NCI-H1105 (cell line): ENCODE data around the gene TMEM185B.
"Not testable (repeated sequence)": the region's sequence is repeated elsewhere in the genome, so short reads cannot be mapped to it uniquely, and the experiment has no call there.

Experiments
- DNase-seq: peaks from one replicate; lab custom pipeline; 2025; lab: John Stamatoyannopoulos, UW

TMEM185B gene

DNA sequence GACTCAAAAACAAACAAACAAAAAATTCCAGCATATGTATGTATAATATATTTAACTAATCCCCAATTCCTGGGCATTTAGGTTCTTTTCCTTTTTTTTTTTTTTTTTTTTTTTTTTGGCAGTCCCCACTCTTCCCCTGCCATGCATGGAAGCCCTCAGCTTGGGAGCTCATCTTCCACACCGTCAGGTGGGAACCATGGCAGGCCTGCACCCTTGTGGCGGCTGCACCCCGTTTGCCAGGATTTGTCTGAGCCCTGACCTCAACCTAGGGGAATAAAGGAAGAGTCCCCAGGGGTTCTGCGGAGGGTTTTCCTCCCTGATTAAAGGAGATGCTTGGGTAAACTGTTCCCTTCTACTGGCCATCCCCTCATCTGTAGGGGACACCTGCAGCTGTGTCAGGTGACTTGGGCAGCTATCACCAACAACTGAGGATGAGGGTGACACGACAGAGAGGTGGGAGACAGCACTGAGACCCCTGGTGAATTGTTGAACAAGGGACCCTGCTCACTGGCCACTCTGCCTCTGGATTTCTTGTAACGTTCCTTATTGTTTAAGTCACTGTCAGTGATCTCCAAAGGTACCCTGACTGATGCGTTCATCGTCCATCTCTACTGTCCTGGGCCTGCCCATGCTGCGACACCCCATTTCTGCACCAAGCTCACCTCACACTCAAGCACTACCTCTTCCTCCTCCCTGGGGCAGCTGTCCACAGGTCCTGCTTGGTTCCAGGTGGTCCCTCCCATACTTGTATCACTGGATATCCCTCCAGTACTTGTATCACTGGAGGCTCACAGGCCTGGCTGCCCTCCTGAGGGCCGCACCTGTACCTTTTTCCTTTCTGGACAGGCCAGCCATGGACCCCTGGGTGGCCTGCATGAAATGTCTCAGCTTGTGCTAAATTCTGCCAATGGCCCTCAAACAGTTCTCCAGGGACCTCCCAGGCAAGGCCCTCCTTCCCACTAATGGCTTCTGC is 14.5 kb downstream of the TMEM185B start:
- no peak for DNase-seq

DNA sequence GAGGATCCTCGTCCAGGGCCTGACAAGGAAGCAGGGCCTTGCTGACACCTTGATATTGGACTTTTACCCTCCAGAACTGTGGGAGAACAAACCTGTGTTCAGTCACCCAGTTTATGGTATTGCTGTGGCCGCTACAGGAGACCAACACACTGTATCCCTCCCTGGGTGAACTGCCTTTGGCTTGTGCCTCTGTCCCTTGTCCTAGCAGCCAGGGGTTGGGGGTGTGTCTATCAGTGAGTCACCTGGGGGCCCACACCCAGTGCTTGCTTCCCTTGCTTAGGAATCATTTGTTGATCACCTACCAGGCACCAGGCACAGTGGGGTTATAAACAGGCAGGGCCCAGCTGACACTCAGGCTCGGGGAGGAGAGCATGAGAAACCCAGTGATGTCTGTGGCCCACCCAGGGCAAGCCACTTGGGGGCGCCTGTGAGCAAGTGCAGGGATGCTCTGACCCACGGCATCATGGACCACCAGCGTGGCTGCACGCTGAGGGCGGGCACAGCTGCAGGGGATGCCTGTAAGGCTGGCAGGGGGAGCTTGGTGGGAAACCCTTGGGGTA is 17.1 kb downstream of the TMEM185B start:
- DNase-seq = no peak

DNA sequence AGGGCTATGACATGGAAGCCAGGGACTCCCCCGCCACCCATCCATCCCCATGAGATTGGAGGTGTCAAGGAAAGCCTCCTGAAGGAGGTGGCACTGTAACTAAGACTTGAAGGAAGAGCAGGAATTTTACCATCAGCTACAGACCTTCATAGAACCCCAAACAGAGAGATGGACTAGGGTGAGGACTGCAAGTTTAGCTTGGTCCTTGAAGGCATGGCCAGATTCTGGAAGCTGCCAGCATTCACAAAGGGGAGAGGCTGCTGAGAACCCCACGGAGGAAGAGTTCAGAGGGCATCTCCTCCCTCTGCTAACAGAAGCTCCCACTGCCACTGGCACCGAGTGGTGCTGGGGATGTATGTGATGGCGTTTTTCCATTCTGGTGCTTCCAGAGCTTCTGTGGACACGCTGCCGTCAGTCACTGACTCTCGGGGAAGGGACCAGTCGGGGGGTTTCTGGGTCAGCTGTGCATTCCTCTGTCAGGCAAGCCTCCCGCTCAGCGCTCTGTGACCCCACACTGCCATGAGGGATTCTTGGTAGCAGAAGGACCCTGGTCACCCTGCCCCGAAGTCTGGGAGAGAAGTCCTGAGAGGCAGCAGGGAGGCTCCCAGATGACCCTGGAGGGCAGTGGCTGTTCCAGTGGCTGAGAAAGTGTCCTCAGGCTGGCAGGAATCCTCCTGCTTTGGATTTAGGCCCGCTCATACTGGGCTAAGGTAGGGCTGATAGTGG is 18.1 kb downstream of the TMEM185B start:
- DNase-seq = no peak

DNA sequence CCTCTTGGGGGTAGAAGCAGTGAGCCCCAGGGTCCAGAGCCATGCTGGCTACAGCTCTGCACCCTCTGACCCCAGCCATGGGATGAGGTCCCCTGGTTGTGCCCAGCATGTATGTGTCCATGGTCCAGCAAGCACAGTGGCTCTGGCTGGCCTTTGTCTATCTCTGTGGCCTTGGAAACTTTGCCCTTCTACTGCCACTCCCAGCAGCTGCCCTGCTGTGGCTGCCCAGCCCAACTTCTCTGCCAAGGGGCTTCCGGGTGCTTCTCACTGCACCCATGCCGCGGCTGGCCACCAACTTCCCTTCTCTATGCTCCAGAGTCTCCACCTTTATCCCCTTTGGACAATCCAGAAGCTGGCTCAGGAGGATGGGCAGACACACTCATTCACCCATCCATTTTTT is 18.8 kb downstream of the TMEM185B start:
- DNase-seq = no peak

DNA sequence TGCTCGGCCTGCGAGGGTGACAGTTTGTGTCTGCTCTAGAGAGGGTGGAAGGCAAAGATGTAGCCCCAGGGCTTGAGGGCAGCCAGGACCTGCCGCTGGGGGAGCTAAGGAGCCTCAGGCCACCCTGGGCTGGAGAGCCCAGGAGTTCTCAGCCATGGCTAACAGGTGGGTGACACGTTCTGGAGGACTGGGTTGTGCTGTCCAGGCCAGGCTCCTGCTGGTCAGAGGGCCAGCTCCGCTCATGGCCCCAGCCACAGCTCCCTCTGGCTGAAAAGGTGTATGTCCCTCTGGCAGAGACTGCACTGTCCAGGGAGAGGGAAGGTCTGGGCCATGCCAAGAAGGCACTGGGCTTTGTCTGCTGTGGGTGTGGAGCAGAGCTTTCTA is 19.2 kb downstream of the TMEM185B start:
- no peak for DNase-seq

DNA sequence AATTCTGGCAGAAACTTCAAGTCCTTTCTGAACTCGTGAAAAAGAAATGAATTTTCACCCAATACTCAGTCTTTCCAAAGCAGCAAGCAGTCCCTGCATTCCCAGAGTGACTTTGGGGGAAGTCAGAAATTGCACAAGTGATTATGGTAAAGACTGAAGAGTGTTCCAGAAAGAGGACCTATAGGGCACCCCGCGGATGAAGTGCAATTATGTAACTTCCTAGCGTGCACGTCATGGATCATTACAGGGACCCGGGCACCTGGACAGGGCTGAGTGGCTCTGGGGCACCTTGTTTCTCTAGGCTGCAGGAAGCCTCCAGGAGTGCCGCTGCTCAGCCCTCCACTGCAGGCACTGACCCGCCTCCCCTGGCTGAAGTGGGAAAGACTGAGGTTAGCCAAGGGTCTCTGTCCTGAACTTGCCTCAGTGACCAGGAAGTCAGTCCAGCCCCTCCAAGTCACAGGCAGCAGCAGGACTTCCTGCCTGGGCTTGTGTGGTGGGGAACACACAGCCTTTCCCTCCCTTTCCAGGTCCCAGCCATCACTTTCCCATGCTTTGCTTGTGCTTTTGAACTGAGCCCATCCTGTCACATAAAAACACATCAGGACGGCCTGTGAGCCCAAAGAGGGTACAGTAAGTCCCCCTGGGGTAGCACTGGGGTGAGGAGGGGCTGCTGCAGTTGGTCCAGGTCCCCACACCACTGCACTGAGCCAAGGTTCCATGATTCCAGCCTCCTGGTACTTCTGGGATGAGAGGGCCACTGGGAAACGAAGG is 19.8 kb downstream of the TMEM185B start:
- DNase-seq = no peak

DNA sequence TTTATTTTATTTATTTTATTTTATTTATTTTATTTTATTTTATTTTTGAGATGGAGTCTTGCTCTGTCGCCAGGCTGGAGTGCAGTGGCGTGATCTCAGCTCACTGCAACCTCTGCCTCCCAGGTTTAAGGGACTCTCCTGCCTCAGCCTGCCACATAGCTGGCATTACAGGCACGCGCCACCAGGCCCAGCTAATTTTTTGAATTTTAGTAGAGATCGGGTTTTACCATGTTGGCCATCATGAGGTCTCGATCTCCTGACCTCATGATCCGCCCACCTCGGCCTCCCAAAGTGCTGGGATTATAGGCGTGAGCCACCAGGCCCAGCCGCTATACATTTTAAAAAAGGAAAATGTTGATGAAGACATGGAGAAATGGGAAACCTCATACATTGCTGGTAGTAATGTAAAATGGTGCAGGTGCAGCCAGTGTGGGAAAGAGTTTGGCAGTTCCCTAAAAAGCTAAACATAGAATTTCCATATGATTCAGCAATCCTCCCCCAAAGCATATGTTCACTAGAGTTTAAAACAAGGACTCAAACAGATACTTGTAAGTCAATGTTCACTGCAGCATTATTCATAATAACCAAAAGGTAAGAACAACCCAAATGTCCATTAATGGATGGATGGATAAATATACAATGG is 23.3 kb downstream of the TMEM185B start:
- not testable (repeated sequence) for DNase-seq

DNA sequence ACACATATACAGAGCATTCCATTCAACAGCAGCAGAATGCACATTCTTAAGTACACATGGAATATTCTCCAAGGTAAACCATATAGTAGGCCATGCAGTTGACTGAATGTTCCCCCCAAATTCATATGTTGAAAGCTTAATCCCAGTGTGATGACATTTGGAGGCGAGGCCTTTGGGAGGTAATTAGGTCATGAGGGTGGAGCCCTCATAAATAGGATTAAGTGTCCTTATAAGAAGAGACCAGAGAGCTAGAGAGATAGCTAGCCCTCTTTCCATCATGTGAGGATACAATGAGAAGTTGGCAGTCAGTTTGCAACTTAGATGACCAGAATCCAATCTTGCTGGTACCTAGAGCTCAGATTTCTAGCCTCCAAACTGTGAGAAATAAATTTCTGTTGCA is 27.6 kb downstream of the TMEM185B start:
- DNase-seq = no peak

DNA sequence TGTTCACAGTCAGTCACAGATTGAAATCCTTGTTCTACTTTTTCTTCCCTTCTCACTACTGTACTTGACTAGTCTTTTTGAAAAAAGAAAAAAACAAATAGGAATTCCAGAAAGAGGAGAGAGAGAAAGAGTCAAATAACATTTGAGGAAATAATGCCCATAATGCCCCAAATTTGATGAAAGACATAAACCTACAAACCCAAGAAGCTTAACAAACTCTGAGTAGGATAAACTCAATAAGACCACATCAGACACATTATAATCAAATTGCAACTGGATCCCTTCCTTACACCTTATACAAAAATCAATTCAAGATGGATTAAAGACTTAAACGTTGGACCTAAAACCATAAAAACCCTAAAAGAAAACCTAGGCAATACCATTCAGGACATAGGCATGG is 30.9 kb downstream of the TMEM185B start:
- no peak for DNase-seq

DNA sequence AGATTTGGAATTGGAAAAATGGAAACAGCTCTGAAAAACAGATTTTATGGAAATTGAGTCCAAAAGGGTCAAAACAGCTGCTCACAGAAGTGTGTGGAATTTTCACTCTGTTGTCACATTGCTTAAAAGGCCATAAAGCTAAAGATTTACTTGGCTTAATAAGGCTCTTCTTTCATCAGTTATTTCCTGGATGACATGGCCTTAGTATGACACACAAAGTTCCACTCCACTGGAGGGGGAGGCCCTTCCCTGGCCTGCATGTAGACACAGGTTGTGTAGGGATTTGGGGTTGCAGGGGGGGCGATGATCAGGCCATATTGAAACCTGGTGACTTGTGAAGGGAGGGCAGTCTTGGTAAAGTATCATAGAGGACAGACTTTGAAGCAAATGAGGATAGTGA is 34.0 kb downstream of the TMEM185B start:
- no peak for DNase-seq

DNA sequence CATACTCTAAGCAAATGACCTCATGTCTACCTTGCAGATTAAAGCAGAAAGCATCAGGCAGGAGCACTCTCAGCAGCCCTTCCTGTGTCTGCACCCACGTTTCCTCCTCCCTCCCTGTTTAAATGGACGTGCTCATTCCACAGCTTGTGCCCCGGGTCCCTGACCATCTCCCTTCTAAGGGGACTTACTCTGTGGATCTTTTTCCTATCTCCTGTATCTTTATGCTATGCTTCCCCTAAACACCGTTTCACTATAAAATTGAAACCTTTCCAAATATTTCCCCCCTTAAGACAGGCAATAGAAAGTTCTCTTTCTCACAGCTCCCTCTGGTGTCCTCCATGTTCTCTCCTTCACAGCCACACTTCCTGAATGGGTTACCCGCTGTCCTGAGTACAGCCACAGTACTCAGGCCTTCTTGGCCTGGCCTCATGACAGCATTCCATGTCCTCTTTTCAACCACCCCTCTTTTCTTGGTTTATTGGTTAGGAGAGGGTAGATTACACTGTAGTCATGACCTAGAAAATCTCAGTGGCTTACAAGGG is 41.1 kb downstream of the TMEM185B start:
- no peak for DNase-seq

DNA sequence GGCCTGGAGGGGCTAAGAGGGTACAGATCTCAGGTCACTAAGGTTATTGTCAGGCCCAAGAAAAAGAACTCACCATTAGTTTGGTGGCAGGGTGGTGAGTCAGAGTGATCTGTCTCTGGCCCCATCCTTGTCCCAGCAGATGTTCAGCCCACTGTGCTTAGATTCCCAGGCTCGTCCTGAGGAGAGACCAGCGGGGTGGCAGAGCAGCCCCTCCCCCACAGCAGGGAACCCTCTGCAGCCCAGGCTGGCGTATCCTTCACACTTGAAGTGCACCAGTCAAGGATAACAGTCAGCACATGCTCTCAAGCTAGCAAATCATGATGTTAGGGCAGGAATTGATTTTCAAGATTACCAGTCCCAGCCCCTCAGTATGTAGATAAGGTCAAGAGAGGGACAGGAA is 43.1 kb downstream of the TMEM185B start:
- no peak for DNase-seq

DNA sequence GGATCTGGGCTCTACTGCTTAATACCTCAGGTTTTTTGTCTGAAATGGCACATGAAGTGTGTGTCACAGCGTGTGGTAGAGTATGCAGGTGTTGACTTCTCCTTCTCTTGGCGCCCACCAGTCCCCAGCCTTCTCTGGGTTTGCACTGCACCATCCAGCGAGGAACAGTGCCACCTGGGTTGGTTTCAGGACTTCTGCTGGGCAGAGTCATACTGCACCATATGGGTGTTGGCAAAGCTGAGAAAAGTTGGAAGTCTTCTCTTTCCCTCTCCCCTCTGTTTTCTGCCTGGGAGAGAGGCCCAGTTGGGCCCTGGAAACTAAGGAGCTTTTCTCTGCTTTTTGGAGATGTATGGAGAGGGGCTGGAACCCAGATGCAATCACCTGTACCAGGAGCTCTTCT is 43.8 kb downstream of the TMEM185B start:
- no peak for DNase-seq

DNA sequence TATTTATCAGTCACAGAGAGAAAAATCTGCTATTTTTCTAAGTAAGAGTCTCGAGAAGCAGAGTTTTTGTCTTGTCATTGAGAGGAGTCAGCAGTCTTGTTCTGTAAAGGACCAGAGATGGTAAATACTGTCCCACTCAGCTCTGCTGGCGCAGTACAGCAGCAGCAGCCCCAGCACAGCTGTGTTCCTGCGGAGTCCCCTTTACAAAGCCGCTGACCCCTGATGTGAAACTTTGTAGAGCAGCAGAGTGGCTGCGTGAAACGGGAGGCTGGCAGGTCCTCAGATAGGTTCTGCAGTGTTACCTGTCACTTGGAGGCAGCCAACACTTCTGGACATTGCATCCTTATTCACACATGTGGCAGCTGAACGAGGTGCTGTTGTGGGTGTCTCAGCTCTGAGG is 45.2 kb downstream of the TMEM185B start:
- no peak for DNase-seq

DNA sequence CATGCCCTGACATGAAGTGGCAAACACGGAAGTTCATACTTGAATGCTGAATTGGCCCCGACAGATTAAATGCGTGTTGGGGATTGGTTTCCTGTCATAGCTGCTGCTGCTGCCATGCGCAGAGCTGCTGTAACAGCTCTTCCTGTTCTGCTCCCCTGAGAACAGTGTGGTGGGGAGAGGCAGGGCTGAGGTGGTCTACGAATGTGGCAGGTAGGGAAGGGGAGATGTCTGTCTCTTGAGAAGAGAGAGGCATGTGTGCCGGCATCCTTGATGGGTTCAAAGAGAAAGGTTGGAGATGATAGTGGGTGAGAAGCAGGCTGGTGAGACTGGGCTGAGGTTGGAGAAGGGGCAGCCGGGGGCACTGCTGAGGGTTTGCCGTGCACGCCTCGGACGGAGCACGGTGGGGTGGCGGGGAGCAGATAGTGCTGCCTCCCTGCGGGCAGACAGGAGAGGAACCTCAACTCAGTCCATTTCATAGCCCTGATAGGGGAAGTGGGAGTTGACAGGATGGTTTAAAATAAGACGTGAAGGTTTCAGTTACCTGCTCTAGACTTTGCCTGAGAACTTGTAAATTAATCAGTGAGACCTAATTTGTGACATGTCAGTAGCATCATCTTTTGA is 46.1 kb downstream of the TMEM185B start:
- no peak for DNase-seq

DNA sequence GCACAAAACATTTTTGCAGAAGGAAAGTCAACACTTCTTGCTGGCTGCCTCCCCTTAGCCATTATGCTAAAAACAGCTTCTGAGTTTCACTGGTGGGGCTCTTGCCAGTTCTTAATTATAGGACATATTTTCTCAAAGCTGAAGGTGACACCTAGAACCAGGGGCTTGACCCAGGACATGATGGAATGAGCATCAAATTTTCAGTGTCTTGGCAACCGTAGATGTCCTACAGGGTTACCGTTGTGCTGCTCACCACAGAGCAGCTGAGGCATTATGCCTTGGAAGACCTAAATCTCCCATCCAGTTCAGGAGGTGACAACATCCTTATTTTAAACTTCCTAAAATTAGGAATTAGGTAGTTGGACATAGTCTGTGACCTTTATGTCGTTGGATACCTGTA is 46.7 kb downstream of the TMEM185B start:
- no peak for DNase-seq

DNA sequence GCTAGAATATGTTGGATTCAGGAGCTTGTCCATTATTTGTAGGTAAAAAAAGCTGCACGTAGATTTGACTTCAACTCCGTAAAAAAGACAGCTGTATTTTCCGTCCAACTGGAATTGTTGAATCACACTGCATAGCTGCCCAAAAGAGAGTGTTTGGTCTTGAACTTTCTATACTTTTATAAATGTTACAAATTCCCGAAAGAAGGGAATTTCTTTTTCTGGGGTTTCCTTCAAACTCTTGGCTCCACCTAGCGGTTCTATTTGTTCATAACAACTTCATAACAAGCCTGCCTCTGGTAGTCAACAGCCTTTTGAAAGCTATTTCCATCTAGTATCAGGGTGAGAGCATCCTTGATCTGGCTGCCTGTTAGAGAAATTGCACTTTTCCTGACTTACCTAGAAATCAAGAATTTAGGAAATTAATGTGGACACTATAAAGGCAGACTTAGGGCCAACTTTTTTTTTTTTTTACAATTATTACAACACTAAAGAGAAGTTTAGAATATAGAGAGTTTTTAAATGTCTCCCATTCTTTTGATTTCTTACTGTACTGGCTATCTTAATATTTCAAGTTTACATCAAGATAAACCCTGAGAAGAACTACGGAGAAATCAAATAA is 48.1 kb downstream of the TMEM185B start:
- peak; percentile 61 for DNase-seq
